Esophagus squamous epithelium (tissue), 4 donors: ENCODE data around the gene VIPR1.

Experiments
- POLR2A ChIP-seq, 4 donors: fragments of 450-650 bp; IDR thresholded peaks; one replicate each; pipeline ENCODE4 v1.6.1; 2017; ENCODE audit warnings: antibody characterized with exemption in 4 of 4, mild to moderate bottlenecking in 4 of 4, moderate library complexity in 3 of 4
- TF ChIP-seq, protein P1 (sequence below), 6 experiments: fragments of 450-650 bp in 4 of 6; fragments of 200-600 bp in 2 of 6; sonication (generic) in 2 of 6; IDR thresholded peaks; one replicate each; pipeline ENCODE4 v1.5.1; 2016 to 2019; ENCODE audit warnings: antibody characterized with exemption in 6 of 6, mild to moderate bottlenecking in 4 of 6, moderate library complexity in 4 of 6

DNA sequence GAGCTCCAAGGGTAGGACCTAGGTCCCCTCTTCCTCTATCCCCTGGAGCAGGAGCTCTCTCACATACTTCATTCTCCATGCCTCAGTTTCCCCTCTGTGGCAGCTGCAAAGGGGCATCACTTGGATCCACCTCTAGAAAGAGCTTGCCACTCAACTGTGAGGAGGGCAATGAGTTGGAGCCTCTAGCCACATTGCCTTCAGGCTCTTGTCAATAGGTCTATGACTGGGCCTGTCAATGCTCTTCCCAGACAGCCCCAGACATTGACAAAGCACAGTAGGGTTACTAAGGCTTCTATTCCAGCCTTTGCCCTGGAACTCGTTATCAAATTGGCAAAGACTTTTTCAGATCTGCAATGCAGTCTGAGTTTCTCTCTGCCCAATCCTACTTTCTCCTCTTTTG lies 4.4 kb upstream of the VIPR1 start:
- TF ChIP-seq, protein P1, sequence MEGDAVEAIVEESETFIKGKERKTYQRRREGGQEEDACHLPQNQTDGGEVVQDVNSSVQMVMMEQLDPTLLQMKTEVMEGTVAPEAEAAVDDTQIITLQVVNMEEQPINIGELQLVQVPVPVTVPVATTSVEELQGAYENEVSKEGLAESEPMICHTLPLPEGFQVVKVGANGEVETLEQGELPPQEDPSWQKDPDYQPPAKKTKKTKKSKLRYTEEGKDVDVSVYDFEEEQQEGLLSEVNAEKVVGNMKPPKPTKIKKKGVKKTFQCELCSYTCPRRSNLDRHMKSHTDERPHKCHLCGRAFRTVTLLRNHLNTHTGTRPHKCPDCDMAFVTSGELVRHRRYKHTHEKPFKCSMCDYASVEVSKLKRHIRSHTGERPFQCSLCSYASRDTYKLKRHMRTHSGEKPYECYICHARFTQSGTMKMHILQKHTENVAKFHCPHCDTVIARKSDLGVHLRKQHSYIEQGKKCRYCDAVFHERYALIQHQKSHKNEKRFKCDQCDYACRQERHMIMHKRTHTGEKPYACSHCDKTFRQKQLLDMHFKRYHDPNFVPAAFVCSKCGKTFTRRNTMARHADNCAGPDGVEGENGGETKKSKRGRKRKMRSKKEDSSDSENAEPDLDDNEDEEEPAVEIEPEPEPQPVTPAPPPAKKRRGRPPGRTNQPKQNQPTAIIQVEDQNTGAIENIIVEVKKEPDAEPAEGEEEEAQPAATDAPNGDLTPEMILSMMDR (IDR thresholded peaks at IDR 0.05), result no peak
- no peak for TF ChIP-seq POLR2A (IDR thresholded peaks at IDR 0.05)
